ENCODE data around the gene ATXN7L2.

ATXN7L2 gene

GRCh38 chr1:109527846-109528695 lies 44.4 kb downstream of the ATXN7L2 start:
- DNase-seq = no peak

DNA sequence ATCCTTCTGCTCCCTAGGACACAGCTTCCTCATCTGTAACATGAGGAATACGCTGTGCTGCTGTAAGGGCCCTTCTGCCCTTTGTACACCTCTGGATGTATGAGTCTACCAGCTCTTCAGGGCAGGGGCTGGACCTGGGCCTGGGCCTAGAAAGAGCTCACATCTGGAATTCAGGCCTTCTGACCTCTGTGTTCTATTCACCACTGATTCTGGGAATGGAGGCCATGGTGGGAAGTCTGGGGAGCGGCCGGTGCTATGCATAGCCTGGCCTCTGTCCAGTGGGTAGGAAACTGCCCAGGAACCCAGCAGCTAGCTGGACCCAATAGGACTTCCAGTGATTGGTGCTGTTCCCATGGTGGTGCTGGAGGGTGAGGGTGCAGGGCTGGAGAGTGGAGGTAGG lies 45.0 kb downstream of the ATXN7L2 start:
- no peak for DNase-seq

DNA sequence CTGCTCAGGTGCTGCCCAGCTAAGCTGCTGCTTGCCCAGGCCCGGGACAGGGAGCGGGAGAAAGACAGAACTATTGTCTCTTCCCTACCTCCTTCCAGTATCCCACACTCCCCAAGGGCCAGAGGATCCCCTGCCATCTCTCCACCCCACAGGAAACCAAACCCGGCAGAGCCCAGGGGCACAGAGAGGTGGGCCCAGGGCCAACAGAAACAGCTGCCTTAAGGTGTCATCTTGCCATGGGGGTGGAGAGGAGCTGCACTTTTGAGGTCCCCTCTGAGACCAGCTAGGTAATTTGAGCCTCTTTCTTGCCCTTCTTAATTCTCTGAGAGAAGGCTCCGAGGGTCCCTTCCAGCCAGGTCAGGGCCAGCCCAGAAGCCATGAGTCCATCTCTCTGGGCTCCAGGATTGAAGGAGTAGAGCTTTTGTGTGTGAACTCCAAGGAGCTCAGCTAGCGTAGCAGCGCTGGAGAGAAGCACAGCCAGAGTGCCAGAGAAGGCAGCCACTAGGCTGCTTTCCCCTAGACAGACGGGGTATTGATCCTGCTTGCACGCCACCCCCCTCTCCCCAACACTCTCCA lies 46.3 kb downstream of the ATXN7L2 start:
- no peak for DNase-seq

DNA sequence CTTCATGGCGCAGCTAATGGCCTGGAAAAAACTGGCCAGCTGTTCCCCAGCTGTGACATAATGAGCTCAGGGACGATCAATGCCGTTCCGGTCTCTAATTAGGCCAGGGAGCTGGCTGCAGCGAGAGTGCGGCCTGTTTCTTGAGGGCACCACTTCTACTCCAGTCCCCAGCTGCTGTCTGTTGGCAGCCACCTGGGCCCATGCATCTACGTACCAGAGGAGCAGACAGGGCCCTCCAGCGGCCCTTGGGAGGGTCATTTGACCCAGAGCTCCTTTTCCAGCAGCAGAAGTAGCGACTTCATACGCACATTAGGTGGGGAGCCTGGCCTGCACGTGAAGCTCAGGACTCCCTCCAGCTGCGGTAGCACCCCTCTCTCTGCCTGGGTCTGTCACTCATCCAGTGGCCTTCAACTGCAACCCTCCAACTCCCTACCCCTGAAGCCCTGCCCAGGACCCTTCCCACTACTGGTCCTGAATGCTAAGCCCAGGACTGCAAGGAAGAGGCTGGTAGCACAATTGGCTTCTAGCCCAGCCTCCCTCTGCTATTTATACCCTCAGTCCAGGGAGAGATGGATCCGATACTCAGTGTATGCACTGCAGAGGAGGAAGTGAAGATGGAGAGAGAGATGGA lies 46.9 kb downstream of the ATXN7L2 start:
- no peak for DNase-seq

DNA sequence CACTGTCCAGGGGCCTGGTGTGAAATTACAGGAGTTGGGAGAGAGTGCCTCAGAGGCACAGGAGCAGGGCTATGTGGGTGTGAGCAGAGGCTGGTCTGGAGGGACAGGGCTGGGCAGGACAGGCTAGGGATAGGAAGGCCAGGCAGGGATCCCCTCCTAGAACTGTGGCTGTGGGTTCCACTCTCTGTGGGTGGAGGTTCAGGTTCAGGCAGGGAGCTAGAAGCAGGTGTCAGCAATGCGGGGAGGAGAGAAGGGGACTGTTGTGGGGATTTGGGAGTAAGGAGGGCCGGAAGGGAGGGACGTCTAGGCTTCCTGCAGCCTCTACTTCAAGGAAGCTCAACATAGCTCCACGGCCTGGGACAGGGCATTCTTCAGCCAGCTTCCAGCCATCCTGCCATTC lies 47.7 kb downstream of the ATXN7L2 start:
- DNase-seq = no peak

DNA sequence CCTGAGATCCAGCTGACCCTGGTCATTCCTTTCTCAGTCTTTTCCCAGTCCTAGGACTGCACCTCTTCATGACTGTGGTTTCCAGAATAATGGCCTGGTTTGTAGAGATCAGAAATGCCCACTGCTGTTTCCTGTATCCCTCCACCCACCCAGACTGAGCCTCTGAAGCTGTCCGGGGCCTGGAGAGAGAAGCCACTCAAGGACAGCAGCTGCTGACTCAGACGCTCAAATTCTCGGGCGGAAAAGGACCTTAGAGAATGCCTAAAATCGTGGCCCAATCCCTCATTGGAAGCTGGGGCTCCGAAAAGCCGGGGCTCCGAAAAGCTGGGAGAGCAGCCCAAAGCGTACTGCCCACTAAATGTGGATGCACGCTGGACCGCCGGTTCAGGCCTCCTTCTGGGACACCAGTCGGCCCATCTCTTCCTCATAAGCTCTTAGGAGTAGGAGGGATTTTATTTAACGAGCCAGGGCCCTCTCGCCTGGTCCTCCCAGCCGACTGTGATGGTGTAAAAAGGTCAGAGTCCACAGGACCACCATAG lies 48.2 kb downstream of the ATXN7L2 start:
- no peak for DNase-seq

DNA sequence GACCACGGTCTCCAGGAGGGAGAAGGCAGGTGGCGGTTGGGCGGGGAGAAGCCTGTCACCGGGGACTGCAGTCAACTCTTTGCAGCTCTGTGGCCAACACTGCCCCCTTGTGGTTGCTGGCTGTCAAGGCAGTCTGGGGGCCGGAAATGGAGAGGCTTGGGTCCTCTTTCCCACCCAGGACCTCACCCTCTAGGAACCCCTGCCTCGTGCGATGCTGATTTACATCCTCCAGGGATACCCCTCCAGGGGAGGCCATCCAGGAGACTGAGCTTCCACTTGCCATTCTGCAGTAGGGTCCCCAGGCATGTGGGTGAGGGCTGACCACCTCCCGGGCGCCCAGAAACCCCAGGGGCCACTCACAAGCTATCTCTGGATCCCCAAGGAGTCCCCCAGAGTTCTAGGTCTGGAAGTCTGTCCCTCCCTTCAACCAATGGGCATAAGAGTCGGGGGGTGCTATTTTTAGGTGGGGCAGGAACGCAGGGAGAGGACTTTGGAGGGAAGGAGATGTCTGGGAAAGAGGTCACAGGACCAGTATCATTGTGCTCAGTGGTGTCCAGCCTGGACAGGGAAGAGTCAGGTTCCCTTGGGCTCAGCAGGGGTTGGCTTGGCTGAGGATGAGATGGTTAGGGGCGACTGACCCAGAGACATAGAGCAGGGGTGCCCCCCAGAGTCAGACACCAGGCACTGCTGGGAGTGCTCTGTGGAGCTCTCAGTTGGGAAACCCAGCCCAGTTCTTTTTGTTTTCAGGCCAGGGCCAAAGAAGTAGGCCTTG lies 48.8 kb downstream of the ATXN7L2 start:
- peak; percentile 19 for DNase-seq

GRCh38 chr1:109534307-109534858 lies 50.7 kb downstream of the ATXN7L2 start:
- DNase-seq = no peak

DNA sequence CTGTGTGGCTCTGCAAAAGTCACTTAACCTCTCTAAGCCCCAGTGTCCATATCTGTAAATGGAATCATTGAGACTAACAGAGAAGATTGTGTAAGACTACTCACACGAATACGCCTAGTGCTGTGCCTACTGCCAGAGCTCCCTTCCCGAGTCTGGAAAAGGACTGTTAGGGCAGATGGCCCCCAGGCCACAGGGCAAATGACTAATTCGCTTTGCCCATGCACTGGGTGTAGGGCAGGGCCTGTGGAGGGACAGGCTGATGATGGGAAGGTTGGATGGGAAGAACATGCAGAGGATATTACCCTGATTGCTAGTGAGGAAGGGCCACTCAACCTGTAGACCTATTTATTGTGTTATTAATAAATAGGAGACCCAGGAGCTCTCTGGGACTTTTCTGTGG lies 51.8 kb downstream of the ATXN7L2 start:
- DNase-seq = no peak

DNA sequence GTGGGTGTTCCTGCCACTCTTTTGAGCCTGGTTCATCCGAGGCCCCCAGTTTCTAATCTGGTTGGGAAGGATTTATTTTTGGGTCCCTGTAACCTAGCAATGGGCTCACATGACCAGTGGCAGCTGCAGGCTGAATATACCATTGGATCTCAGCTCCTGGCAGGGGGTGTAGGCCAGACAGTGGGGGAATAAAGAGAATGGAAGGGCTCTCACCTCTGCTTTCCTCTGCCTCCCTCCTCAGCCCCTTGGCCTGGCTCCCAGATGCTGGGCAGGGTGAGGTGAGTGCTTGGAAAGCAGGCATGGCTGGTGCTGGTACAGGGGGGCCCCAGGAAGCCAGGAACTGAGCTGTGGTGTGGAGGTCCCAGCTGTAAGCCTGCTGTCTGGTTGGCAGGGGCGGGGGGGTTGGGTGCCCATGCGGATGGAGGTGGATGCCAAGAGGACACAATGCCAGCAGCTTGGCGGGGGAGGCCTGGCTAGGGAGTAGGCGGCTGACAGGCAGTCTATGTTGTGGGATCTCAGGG lies 52.3 kb downstream of the ATXN7L2 start:
- DNase-seq = no peak

GRCh38 chr1:109537450-109538178 lies 53.9 kb downstream of the ATXN7L2 start:
- no peak for DNase-seq

- no peak for DNase-seq
These were observed 55.3 kb downstream of the ATXN7L2 start for GRCh38 chr1:109538827-109539555.

- no peak for DNase-seq
These were observed 56.0 kb downstream of the ATXN7L2 start, which contains the start of gene GPR61 for GRCh38 chr1:109539676-109540075. Gene GPR61, plus strand, starts transcription at chr1:109539872. Its CDS starts 3,151 bp downstream, at chr1:109543023.

- DNase-seq = no peak
These were observed 57.4 kb downstream of the ATXN7L2 start for GRCh38 chr1:109541102-109541501.

All from activated gamma-delta T cell (primary cell).